NCI-H1694 (cell line): ENCODE measurements around the gene SLC15A4.
"Not testable (repeated sequence)": the region's sequence is repeated elsewhere in the genome, so short reads cannot be mapped to it uniquely, and the experiment has no call there.

ENCODE experiments used
- DNase-seq: peaks from one replicate; lab custom pipeline; 2025; lab: John Stamatoyannopoulos, UW

SLC15A4 gene

DNA sequence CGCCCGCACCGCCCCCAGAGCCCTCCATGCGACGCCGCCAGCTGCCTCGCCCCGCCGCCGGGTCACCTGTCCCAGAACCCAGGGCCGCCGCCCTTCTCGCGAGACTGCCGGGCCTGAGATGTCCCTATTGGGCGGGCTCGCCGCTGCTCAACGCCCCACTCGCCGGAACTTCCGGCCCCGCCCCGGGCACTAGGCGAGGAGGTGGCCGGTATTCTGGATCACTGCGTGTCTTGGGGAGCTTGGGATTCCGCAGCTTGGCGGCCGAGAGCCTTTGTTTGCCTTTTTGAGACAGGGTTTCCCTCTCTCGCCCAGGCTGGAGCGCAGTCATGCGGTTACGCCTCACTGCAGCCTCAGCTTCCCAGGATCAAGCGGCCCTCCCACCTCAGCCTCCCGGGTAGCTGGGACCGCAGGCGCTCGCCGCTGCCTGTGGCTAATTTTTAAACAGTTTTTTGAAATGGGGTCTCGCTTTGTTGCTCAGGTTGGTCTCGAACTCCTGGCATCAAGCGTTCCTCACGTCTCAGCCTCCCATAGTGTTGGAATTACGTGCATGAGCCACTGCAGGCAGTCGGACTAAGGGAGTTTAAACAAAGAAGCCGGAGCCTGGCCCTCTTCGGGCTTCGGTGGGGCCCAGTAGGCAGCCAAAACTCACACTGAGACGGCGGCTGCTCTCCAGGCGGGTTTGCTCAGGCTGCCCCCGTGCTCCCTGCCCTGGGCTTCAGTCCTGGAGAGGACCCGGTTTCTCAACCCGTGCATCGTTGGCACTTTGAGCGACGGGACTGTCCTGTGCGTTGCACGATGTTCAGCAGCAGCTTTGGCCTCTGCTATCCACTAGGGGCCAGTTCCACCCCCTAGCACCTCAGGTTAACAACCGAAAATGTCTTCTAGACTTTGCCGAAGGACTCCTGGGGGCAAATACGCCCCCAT lies at the start of gene SLC15A4:
TSS of gene SLC15A4 (minus strand) at position 43 of the 924 bp plus-strand sequence. CDS start at position 28, 15 bp downstream.
- peak; percentile 53 for DNase-seq

DNA sequence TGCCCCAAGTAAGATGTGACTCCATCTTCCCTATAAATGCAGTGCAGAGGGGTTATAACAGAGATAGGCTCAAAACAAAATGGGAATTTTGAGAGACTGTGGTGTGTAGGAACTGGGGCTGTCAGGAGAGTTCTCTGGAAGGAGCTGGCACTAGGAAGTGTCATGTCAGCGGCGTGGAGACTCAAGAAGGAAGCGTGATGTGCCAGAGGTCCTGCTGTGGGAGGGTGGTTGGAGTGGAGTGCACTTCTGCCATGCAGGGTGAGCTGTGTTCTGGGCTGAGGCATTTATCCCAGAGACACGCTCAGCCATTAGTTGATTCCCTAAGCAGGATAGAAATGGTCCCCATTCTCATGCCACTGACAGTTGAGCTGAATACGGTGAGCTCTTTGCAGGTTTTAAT lies 48.5 kb upstream of the SLC15A4 start:
- DNase-seq, result no peak

GRCh38 chr12:128871516-128871892 lies 47.7 kb upstream of the SLC15A4 start:
- DNase-seq, result no peak

- no peak for DNase-seq
Observed at GRCh38 chr12:128867466-128867865, 43.7 kb upstream of the SLC15A4 start.

GRCh38 chr12:128864516-128865186 lies 40.9 kb upstream of the SLC15A4 start:
- peak; percentile 14 for DNase-seq

GRCh38 chr12:128863957-128864356 lies 40.2 kb upstream of the SLC15A4 start:
- no peak for DNase-seq

DNA sequence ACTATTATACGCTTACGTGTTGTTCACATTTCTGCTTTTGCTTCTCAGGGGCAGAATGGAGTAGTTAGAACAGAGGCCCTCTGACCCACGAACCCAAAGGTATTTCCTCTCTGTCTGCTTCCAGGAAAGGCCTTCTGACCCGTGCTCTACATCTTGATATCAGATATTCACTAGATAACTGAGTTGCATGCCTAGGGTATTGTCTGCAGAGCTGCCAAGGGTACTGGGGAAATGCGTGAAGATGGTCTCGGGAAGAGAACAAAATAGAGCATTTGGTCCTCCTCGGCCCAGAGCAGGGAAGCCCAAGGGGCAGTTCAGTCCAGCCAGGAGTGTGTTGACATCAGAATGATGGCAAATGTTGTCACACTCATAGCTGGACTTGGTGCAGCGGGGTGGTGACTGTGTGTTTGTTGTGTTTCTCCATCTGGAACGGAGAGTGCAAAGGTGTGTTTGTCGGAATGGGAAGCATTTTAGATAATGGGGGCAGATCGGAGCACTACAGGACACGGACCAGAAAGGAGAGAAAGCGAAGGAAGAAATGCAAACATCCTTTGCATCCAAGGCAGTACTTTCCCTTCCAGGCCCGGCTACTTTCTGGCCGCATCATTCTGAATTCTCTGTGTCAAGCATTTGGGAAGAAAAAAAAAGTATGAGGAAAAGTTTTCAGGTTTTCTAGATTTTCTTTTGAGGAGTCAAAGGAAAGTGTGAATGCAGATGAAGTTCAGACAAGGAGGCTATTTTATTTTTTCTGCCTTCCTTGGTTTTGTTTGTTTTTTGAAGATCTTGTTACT lies 37.7 kb upstream of the SLC15A4 start:
- DNase-seq, result no peak

- DNase-seq, result no peak
Observed at GRCh38 chr12:128859311-128859710, 35.6 kb upstream of the SLC15A4 start.

- DNase-seq, result no peak
Observed at GRCh38 chr12:128857133-128857763, 33.5 kb upstream of the SLC15A4 start.

DNA sequence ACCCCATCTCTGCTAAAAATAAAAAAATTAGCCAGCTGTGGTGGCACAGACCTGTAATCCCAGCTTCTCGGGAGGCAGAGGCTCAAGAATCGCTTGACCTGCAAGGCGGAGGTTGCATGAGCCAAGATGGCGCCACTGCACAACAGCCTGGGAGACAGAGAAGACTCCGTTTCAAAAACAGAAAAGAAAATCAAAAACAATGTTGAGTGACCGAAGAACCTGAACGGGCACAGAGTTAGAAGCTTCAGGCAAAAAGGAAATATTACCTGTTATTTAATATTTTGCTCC lies 33.0 kb upstream of the SLC15A4 start:
- DNase-seq, result no peak

DNA sequence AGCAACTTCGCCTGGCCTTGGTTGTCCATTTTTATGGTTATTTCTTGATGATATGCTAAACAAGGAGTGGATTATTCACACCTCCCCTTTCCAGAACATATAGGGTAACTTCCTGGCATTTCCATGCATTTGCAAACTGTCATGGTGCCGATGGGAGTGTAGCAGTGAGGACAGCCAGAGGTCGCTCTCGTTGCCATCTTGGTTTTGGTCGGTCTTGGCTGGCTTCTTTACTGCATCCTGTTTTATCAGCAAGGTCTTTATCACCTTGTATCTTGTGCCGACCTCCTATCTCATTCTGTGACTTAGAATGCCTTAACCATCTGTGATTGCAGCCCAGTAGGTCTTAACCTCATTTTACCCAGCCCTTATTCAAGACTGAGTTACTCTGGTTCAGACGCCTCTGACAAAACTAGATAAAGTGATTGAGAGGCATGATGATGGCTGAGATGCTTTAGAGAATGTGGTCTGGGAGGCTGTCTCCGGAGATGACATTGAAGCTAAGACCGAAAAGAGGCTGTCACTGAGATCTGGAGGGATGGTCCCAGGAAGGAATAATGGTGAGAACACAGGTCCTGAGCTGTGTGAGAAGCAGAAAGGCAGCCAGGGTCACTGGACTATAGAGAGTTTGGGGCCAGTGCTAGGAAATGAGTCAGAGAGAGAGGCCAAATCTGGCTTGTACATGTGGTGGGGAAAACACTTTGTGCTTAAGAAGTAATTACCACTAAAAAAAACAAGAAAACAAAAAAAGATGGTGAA lies 32.5 kb upstream of the SLC15A4 start:
- no peak for DNase-seq

- no peak for DNase-seq
Observed at GRCh38 chr12:128853600-128854197, 29.9 kb upstream of the SLC15A4 start.

DNA sequence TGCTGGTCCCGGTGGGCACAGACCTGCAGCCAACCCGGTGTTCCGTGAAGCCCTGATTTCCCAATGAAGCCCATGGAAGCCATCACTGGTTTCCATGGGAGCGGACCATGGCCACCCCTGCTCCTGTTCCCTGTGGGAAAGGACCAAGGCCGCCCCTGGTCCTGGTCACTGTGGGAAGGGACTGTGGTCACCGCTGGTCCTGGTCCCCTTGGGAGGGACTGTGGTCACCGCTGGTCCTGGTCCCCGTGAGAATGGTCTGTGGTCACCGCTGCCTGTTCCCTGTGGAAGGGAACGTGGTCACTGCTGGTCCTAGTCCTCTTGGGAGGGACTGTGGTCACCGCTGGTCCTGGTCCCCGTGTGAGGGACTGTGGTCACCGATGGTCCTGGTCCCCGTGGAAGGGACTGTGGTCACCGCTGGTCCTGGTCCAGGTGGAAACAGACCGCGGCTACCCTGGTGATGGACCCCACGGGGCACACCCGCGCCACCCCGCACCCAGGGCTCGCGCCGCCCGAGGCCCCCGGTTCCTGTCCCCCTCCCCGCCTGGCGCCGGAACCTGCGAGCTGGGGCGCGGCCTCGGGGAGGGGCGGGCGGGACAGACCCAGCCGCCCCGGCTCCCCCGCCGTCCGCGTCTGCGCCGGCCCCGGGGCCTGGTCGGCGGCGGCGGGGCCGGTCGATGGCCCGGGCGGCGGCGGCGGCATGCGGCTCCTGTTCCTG lies 29.3 kb upstream of the SLC15A4 start, which contains the start of gene GLT1D1:
TSS of gene GLT1D1 (plus strand) at position 594 of the 715 bp plus-strand sequence. CDS start at position 698, 104 bp downstream.
- no peak for DNase-seq

DNA sequence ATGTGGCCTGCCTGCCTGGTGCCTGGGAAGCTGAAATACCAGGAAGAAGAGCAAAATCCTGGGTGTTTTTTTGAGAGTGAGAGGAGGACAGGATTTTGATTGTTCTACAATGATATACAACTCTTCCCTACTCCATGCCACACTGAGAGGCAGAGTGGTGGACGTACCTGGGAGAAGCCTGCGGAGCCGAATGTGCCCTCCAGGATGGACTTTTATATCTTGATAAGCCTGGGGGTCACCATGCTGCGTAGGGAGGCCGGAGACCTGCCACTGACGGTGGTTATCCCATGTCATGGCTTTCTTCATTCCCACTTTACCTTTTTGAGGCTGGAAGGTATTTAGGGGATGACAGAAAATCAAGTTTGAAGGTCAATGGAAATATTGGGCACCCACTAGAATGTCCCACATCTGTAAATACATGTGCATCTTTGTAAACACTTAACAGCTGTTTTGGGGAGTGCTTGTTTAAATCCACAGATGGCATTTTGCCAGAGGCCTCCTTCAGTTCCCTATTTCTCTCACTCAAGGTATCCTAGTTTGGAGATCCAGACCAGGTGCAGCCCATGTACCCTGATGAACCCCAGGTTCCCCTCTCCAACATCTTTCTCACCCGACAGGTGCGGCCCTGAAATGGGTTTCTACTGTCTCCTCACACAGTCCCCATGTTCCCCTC lies 28.4 kb upstream of the SLC15A4 start:
- no peak for DNase-seq

- DNase-seq, result not testable (repeated sequence)
Observed at GRCh38 chr12:128851429-128851828, 27.7 kb upstream of the SLC15A4 start.

GRCh38 chr12:128850400-128850799 lies 26.6 kb upstream of the SLC15A4 start:
- no peak for DNase-seq

GRCh38 chr12:128849806-128850205 lies 26.0 kb upstream of the SLC15A4 start:
- DNase-seq, result not testable (repeated sequence)

DNA sequence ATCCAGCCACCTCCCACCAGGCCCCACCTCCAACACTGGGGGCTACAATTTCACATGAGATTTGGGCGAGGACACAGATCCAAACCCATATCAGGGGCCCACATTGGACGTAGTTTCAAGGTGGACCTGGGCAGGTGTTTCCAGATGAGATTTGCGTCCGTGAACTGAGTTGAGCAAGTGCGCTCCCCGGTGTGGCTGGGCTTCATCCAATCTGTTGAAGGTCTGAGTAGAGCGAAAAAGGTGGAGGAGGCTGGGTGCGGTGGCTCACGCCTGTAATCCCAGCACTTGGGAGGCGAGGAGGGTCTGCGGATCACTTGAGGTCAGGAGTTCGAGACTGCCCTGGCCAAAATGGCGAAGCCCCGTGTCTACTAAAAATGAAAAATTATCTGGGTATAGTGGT lies 24.6 kb upstream of the SLC15A4 start:
- no peak for DNase-seq

DNA sequence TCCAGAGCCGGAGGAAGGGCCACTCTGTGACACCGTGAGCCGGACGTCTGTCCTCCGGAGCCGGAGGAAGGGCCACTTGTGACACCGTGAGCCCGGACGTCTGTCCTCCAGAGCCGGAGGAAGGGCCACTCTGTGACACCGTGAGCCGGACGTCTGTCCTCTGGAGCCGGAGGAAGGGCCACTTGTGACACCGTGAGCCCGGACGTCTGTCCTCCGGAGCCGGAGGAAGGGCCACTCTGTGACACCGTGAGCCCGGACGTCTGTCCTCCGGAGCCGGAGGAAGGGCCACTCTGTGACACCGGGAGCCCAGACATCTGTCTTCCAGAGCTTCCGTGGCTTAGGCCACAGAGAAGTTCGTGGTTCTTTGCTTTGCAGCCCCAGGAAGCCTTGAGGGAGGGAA lies 22.9 kb upstream of the SLC15A4 start:
- not testable (repeated sequence) for DNase-seq
